Measurements from ENCODE around the gene FEN1.

- TF ChIP-seq POLR2A (IDR thresholded peaks at IDR 0.05) (peak in 3 of 4 donors; percentile 38 to 77 (median 76)), CTCF (IDR thresholded peaks at IDR 0.05) (peak in 4 of 6 experiments; percentile 37 to 55 (median 42))
Measured at GRCh38 chr11:61792310-61793082, at the start of gene FEN1, which contains the start of gene TMEM258.

All from upper lobe of left lung (tissue), 4 donors.